Measurements from ENCODE around the gene FOXL3. TPM values are rescaled to one million over a fixed set of nuclear protein-coding genes. Genes with fewer than 3 reads are reported as not detected.

FOXL3 gene
- total RNA-seq, 1 donor from 2014 or later: not detected

DNA sequence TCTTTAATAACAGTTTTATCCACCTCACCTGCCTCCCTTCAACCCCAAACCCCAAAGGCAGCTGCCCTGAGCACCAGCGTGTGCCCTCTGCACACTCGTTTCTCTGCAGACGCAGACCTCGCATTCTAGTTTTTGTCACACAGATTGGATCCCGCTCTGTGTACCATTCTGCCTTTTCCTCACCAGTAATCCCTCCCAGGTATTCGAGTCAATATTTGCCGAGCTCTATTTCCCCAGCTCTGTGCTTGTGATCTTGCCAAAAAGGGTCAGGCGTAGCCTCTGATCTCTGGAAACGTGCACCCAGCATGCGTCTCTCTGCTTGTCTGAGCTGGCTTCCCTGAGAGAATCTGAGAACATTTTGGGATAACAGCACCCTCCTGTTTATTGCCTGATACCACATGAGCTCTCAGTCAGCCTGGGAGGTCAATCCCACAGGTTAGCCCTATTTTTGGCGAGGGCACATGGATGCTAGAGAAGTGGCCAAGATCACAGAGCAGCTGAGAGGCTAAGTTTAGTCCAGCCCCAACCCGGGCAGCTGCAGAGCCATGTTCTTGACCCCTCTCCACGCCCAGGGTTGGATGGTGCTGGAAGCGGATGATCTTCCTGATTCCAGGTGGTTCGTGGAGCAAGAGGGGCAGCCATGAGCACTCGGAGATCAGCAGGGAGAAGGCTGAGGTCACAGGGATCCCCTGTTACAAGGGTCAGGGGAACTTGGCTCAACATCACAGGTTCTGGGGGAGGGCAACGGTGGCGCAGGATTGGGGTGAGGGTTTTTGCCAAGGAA is 29.1 kb downstream of the FOXL3 start:
- no peak for DNase-seq (ENCODE audit: low spot score)

DNA sequence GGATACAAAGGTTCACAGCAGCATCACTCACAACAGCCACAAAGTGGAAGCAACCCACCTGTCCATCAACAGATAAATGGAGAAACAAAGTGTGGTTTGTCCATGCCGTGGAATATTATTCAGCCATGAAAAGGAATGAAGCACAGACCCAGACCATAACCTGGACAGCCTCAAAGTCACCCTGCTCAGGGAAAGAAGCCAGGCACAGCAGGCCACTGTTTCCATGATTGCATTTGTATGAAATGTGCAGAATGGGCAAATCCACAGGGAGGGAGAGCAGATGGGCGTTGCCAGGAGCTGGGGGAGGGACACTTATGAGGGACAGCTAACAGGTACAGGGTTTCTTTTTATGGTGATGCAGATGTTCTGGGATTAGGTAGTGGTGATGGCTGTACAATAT is 30.3 kb downstream of the FOXL3 start:
- no peak for DNase-seq (ENCODE audit: low spot score)

DNA sequence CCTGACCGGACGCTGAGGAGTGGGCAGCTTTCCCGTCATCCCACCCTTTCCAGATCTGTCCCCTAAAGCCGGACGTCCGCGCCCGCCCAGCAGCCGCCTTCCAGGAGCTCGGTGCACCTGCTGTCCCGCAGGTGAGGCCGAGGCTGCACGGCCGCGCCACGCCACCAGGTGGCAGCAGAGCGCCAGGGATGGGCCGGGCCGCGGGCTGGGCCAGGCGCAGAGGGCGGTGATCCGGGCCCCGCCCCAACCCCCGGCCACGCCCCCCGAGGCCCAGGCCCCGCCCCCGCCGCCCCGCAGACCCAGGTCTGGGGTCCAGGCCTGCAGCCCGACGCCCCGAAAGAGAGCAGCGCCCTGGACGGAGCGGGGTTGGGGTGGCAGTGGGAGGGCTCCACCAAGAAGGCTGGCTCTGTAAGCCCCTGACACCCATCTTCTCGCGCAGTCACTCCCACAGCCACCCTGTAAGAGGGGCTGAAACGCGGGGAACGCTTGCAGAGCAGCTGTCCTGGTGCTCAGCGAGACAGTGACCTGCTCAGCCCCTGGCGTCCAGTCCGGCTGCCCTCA is 32.2 kb downstream of the FOXL3 start:
- DNase-seq (ENCODE audit: low spot score): no peak

DNA sequence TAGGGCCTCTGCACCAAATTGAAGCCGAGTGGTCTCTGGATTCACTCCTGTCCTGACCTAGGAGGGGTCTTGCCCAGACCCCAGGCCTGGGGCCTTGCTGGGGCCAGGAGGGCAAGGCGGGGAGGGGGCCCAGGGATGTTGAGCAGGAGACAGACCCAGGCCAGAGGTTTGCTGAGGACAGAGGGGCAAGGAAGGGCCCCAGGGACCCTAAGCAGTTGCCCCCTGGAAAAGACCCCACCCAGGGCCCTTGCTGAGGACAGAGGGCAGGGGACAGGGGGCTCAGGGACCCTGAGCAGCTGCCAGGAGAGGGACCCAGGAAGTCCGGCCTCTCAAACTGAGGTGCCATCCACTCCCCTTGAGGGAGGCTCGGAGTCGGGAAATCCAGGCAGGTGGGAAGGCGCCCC is 32.7 kb downstream of the FOXL3 start:
- no peak for DNase-seq (ENCODE audit: low spot score)

DNA sequence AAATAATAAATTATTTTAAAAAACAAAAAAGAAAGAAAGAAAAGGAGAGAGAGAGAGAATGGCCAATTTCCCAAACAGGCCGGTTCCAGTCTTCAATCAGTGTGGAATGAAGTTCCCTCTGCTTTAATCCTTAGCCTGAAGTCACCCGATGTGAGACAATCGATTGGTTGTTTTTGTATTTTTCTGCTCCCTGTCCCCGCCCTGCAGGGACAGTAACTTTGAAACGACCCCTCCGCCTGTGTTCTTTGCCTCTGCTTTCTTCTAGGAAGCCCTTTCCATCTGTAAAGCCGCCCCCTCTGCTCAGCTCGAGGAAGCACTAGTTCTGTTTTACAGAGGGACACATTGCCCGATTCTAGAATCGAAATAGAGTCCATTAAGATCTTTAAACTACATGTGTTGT is 33.4 kb downstream of the FOXL3 start:
- DNase-seq (ENCODE audit: low spot score): no peak

DNA sequence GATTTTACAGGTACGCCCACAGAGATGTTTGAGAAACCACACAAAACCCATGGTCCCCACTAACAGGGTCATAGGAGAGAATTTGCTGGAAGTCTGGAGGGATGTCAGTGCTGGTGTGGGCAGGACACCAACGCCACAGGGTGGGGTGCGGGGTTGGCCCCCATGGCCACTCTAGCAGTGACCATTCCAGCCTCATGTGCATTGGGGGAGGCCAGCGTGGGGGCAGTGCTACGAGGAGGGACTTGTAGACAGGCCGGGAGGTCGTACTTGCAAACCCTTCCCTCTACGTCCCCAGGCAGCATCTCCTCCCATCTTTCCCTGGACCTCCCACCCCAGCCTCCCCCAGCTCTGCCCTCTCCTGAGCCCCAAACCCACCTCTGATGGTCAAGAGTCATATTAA is 34.0 kb downstream of the FOXL3 start:
- no peak for DNase-seq (ENCODE audit: low spot score)

DNA sequence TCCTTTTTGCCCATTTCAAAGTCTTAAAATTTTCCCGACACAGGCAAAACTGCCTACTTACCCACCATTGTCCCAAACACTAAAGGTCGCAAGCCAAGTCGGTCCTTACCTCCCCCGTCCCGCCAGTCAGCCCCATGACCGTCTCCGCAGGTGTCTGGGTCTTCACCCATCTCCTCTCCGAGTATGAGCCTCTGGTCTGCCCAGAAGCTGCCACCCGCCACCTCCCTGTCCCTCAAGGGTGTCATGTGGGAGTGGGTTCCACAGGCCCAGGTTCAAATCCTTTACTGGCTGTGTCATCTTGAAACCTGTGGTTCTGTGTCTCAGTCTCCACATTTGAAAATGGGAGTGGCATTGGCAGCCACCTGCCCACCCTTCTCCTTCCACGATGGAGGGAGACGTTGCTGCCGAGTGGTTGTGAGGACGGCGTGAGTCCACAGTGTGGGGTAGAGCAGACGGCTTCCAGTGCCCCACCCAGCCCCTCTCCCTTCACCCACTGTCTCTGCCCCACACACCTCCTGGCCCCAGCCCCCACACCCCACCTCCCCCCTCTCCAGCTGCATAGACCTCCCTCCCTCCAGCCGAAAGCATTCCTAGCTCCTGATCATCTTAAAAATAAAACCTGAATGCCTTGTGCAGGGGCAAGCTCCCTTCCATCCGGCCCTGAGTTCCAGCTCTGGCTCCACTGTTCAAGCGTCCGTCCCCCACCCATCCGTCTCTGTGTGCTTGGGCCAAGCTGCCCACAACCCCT is 35.3 kb downstream of the FOXL3 start:
- DNase-seq (ENCODE audit: low spot score): no peak

DNA sequence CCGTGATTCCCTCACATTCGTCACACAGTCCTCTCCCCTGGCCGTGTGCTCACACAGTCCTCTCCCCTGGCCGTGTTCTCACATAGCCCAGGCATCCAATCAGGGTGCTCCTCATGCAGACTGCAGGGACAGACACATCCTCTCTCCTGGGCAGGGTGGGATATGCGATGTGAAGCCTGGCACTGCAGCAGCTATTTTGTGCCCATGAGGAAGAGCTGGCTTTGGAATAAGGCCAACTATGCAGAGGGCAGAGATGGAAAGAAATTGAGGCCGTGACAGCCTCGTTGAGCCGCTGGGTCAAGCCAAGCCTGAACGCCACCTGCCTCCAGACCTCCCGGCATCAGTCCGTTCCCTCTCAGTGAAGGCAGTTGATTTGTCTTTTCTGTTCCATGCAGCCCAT is 35.8 kb downstream of the FOXL3 start:
- DNase-seq (ENCODE audit: low spot score): no peak

DNA sequence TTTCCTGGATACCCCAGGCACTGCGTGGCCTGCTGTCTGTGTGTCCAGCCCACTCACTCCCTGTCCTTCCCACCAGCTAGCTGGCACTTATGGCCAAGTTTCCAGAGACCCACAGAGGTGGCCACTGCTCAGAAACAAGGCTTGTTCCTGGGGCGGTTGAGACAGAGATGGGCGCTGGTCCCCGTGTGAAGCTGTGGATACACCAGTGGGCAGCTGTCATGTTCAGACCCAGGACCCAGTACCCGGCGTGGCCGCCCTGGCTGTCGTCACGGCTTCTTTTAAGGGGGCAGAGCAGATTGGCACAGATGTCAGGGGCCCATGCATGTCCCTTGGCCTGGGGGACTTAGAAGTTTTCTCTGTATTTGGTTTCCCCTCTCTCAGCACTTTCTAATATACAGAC is 36.3 kb downstream of the FOXL3 start:
- DNase-seq (ENCODE audit: low spot score): no peak

DNA sequence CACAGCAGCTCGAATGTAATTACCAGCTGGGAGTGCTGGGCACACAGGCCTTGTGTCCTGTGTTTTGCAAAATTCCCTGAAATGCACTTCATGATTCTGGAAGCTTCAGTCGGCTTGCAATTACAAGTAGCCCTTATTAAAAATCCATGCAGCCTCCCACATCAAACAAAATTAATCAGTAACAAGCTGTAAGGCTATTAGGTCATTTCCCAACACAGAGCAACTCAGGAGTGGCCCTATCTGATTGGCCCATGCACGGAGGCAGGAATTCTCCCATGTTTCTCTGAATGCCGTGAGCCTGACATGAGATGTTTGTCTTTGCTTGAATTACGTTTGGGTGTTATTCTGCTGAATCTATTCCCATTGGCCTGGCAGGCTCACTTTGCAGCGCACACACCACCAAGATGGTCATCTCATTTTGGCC is 36.9 kb downstream of the FOXL3 start:
- no peak for DNase-seq (ENCODE audit: low spot score)

DNA sequence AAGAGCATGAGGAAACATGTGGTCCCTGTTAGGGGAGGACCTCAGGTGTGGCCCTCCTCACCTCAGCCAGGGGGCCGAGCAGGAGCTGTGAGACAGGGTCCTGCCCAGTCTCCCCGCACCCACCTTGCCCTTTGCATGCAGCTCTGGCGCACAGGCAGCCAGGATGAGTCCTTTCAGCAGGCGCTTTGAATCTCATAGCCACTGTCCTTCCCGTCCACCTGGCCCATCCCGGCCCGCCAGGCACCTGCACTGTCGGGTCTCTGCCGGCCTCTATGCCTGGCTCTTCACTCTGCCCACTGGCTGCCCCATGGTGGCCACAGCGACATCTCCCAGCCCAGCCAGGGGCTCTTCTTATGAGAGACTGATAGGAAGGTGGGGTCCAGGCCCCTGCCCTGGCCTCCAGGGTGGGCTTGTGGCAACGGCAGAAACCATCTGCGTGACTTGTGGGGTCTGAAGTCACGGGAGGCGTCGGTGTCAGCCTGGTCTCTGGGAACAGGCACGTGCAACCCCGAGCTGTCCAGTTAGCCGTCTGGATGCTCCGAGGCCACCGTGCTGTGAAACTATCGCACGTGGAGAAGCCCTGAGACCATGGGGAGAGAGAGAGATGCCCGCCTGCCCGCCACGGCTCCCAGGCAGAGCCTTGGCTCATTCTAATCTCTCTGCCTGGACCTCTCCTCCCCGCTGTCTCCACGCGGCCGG is 37.4 kb downstream of the FOXL3 start:
- no peak for DNase-seq (ENCODE audit: low spot score)

DNA sequence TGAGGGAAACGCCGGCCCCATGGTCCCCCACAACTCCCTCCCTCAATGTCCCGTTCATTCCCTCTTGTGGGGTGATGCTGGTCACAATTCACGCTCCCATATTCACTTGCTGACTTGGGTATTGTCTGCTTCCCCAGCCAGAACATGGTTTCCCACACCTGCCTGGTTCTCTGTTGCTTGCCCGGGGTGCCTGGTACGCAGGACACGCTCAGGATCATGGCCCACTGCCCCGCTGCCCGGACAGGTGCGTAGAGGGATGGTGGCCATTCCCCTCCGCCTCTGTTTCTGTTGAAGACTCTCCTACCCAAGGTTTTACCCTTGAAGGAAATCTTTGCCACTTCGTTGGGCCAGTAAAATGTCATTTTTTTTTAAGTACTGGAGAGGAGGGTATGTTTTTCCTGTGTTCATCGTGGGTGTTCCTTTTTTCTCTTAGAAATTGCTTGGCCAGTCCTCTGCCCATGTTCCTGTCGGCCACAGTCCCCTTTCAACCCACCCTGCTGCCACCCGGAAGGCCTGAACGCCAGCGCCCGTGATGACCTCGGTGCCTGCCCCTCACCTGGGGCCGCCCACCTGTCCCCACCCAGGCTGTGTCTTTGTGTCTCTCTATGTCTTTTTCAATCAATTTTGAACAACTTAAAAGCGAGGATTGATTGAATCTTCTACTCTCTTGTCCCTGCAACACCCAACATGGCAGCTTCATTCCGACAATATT is 38.2 kb downstream of the FOXL3 start:
- DNase-seq (ENCODE audit: low spot score): no peak

DNA sequence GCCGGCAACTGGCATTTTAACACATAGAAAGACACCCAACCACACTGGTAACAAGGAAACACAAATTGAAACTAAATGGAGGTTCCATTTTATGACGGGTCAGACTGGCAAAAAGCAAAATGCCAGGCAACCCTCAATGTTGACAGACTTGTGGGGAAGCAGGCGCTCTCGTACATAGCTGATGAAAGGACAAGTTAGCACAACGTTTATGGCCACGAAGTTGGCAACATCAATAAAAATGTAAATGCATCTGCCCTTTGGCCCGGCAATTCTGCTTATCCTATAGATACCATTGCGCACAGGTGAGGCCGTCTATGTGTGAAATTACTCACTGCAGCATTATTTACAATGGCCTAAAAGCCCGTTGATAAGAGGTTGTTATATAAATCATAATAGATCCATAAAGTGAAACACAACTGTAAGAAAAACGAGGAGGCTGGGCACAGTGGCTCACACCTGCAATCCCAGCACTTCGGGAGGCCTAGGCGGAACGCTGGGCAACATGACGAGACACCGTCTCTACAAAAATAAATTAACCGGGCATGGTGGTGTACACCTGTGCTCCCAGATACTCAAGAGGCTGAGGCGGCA is 39.8 kb downstream of the FOXL3 start:
- DNase-seq (ENCODE audit: low spot score): no peak

DNA sequence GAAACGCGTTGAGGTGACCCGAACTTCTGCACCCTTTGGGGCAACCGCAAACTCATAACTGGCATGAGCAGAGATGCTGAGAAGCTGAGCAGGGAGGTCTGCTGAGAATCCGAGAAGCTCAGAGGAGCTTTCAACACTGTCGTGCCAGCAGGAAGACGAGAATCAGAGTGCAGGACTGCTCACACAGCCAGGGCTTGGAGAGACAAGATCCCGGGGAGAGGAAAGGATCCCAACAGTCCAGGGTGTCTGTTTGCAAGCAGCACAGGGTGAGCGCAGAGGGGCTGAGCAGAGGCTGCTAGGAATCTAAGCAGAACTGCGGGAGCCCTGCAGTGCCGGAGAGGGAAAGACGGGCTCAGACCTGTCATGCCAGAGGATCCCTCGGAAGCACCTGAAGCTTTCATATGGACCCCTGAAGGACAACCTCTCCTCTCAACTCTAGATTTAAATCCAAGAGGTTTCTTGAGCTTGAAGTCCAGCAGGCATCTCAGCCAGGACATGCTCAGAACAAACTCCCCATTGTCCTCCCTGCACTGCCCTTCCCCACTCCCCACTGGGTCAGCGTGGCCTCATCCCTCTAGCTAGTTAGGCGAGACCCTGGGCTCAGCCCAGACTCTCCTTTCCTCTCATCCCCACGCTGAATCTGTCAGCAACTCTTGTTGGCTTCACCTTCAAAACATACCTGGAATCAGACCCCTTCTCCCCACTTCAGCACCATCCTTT is 40.7 kb downstream of the FOXL3 start:
- DNase-seq (ENCODE audit: low spot score): no peak

DNA sequence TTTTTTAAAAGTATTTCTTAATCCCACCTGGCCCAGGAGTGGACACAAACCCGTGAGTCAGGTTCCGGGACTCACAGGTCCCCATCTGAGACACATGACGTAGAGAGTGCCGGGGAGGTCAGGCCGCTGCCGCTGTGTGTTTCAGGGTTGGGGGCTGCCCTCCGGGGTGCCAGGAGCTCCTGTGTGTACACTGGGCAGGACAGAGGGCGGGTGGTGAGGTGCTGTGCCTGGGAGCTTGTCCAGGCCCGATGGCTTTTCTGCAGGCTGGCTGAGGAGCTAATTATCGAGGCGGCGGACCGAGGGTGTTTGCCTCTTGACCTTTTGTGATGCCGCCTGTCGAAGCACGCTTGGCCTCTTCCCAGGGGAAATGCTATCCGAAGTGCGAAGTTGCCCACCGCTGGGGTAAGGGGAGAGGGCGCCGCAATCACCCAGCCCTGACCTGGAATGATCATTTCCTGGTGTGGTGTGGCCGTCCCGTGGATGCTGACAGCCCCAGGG is 42.1 kb downstream of the FOXL3 start:
- DNase-seq (ENCODE audit: low spot score): no peak

DNA sequence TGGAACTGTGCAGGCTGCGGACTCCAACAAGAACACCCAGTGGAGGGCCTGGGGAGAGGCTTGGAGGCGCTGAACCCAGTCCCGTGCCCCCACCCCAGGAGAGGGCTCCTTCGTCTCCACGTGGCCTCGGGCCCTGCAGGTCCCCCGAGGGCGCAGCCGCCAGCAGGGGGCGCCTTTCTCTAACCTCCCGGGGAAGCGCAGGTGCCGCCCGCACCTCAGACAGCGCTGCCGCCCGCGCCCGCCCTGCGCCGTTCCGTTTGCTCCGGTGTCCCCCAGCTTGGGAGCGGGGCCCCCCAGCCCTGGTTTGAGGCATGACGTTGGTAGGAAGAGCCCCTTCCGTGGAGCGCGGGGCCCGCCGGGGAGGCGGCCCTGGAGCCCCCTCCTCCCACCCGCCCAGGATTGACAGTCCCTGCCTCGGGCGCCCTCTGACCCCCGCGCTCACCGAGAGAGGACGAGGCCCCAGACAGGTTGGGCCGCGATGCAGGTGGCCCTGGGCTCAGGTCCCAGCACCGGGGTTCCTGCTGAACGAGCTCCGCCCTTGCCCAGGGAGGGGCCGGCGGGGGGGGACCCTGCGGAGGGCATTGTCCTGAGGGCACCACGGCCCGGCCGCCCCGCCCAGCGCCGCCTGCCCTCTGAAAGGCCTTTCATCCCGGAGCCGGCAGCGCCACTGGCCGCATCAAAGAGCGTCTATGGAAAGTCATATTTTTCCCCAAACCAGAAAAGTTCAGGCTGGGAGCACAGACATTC is 42.8 kb downstream of the FOXL3 start:
- DNase-seq (ENCODE audit: low spot score): no peak

DNA sequence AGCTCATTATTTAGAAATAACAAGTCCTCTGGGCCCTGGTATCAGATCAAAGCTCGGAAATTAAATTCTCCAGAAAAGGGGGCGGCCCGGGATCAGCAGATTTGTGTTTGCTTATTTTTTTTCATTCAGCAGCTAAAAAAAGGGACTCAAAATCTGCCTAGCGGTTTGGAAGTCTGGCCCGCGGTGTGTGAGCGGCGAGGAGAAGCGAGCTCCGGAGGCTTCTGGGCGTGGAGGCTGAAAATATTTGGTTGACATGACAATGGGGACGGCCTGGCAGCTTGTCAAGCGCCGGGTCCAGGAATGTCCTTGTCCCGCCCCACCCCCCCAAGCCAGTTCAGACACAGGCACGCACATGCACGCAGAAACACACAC is 43.4 kb downstream of the FOXL3 start:
- no peak for DNase-seq (ENCODE audit: low spot score)

DNA sequence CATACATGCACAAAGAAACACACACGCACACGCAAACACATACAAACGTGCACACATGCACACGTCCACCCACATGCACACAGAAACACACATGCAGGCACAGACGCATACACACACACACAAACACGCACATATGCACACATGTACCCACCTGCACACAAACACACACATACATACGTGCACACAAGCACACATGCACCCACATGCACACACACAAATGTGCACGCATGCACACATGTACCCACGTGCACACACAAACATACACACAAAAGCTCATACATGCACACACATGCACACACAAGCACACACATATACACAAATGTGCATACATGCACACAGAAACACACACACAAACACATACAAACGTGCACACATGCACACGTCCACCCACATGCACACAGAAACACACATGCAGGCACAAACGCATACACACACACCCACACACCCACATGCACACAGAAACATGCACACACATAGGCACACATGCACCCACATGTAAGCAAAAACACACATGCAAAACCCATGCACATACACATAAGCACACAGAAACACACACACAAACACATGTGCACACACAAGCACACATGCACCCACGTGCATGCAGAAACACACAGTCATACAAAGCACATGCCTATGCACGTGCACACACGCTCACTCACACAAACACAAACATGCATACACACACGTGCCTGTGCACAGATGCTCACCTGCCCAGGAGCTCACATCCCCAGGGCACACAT is 44.8 kb downstream of the FOXL3 start:
- no peak for DNase-seq (ENCODE audit: low spot score)

Data from mesenteric fat pad (tissue), 1 donor.